Esophagus squamous epithelium (tissue), 5 donors: ENCODE data around the gene RTL10. TPM values are rescaled to one million over a fixed set of nuclear protein-coding genes. Genes with fewer than 3 reads are reported as not detected.

Experiments
- DNase-seq: peaks from one replicate; lab custom pipeline; 2025; lab: John Stamatoyannopoulos, UW
- H3K27ac ChIP-seq, 4 donors: fragments of 200-600 bp; sonication (generic); one replicate each; pipeline ENCODE4 v1.5.1; 2016 to 2019; ENCODE audit warnings: mild to moderate bottlenecking in 1 of 4
- H3K27me3 ChIP-seq, 4 donors: fragments of 200-600 bp; sonication (generic); 1 replicate in 3 of 4; 2 replicates in 1 of 4; pipeline versions ENCODE4 v1.5.1 to v1.6.0; 2017 to 2021; ENCODE audit warnings: antibody characterized with exemption in 1 of 4
- H3K36me3 ChIP-seq, 3 donors: fragments of 200-600 bp; sonication (generic); one replicate each; pipeline ENCODE4 v1.5.1; 2016 to 2019
- H3K4me1 ChIP-seq, 3 donors: fragments of 200-600 bp; sonication (generic); one replicate each; pipeline ENCODE4 v1.5.1; 2017 to 2019
- H3K4me3 ChIP-seq, 4 donors: fragments of 200-600 bp; sonication (generic); 1 replicate in 3 of 4; 2 replicates in 1 of 4; pipeline ENCODE4 v1.5.1; 2016 to 2019; ENCODE audit warnings: mild to moderate bottlenecking in 2 of 4, moderate library complexity in 1 of 4
- H3K9me3 ChIP-seq, 3 donors: fragments of 200-600 bp; sonication (generic); one replicate each; pipeline ENCODE4 v1.5.1; 2016 to 2019
- POLR2A ChIP-seq, 4 donors: fragments of 450-650 bp; IDR thresholded peaks; one replicate each; pipeline ENCODE4 v1.6.1; 2017; ENCODE audit warnings: antibody characterized with exemption in 4 of 4, mild to moderate bottlenecking in 4 of 4, moderate library complexity in 3 of 4
- WGBS, 2 donors: methylation state at CpG; one replicate each; pipeline ENCODE4 v1.1.5; 2018; 5-methylcytosine and 5-hydroxymethylcytosine counted together
- intact Hi-C: fragments of 100-400 bp; cut with DNase I; formaldehyde crosslinking; loops from one replicate; pipeline ENCODE4 v1.15.0; 2022
- total RNA-seq, 4 donors: library from RNA; depleted of rRNA; stranded (reverse); fragments of >200 nt; gene quantifications; one replicate each; pipeline ENCODE4 v1.1.0, GENCODE V29; 2016
- TF ChIP-seq, protein P1 (sequence below), 6 experiments: fragments of 450-650 bp in 4 of 6; fragments of 200-600 bp in 2 of 6; sonication (generic) in 2 of 6; IDR thresholded peaks; one replicate each; pipeline ENCODE4 v1.5.1; 2016 to 2019; ENCODE audit warnings: antibody characterized with exemption in 6 of 6, mild to moderate bottlenecking in 4 of 6, moderate library complexity in 4 of 6
- donor health status: DM: yes; HTN: yes; CAD: no.

RTL10 gene
- total RNA-seq, 4 donors from 2014 or later = 9.4 to 18.2 (median 11.4) TPM

GRCh38 chr22:19807914-19808872 is 46.5 kb downstream of the RTL10 start:
- Histone ChIP-seq H3K4me3 (no peak overlapping the region), H3K27ac (no peak overlapping the region), H3K9me3 (no peaks in the 10 kb centered on the region), H3K36me3 (no peaks in the 10 kb centered on the region), H3K4me1 (peaks cover 16 to 71% (median 35%) of the 10 kb centered on the region in 3 donors), H3K27me3 (no peaks in the 10 kb centered on the region)
- TF ChIP-seq POLR2A (IDR thresholded peaks at IDR 0.05) = no peak
- WGBS, 2 donors = 90 to 93% methylated on average over 10 to 16 of the region's 20 CpGs
- no peak for DNase-seq
- intact Hi-C loops = no loop called here

DNA sequence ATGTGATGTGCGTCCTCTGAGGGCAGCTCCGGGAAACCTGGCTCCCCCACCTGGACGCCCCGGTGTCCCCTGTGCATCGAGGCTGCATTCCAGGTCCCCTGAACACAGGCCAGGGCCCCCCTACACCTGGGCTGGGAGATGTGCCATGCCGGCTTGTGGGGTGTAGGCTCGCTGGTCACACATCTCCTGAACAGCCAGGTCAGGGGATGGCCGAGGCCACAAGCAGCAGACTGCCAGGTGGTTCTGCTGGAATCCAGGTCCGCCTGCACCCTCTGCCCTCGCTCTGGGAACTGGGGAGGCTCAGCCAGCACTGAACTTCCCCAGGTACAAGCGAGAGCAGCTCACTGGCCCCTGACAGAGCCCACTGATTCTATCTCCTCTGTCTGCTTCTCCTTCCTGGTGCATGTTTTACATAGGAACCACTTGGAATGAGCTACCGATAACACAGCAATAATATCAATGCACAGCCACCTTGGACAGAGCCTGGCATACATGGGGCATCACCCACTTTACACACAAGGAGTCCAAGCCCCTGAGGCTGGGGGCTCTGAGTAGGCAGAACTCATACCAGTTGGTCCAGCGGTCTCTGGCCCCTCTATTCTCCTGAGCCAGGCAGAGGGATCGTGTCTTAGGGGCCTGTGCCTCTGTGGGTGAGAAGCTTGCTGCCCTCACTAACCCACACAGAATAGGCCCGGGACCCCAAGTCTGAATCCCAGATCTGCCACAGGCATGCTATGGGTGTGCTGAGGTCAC is 47.3 kb downstream of the RTL10 start:
- H3K4me1 ChIP-seq = peaks cover 16 to 75% (median 35%) of the 10 kb centered on the region in 3 donors
- H3K36me3 ChIP-seq = no peaks in the 10 kb centered on the region
- intact Hi-C loops = no loop called here
- no peaks in the 10 kb centered on the region for H3K27me3 ChIP-seq
- DNase-seq = no peak
- no peaks in the 10 kb centered on the region for H3K9me3 ChIP-seq
- TF ChIP-seq, protein P1, sequence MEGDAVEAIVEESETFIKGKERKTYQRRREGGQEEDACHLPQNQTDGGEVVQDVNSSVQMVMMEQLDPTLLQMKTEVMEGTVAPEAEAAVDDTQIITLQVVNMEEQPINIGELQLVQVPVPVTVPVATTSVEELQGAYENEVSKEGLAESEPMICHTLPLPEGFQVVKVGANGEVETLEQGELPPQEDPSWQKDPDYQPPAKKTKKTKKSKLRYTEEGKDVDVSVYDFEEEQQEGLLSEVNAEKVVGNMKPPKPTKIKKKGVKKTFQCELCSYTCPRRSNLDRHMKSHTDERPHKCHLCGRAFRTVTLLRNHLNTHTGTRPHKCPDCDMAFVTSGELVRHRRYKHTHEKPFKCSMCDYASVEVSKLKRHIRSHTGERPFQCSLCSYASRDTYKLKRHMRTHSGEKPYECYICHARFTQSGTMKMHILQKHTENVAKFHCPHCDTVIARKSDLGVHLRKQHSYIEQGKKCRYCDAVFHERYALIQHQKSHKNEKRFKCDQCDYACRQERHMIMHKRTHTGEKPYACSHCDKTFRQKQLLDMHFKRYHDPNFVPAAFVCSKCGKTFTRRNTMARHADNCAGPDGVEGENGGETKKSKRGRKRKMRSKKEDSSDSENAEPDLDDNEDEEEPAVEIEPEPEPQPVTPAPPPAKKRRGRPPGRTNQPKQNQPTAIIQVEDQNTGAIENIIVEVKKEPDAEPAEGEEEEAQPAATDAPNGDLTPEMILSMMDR (IDR thresholded peaks at IDR 0.05) = no peak
- WGBS, 2 donors = 100% methylated on average over 4 of the region's 15 CpGs; no CpG with 5 or more reads in 1 of the 2 donors
- peak overlapping the region in 3 of 4 donors; percentile 39 to 61 (median 41) for H3K27ac ChIP-seq
- H3K4me3 ChIP-seq = no peak overlapping the region

- Histone ChIP-seq H3K36me3 (no peaks in the 10 kb centered on the region), H3K4me1 (peaks cover 16 to 73% (median 35%) of the 10 kb centered on the region in 3 donors), H3K27me3 (no peaks in the 10 kb centered on the region), H3K27ac (peak overlapping the region; percentile 25 to 61 (median 40)), H3K9me3 (no peaks in the 10 kb centered on the region), H3K4me3 (no peak overlapping the region)
- peak; percentile 34 for DNase-seq
- 25 to 58% methylated on average over 15 to 26 of the region's 38 CpGs for whole genome bisulfite sequencing, 2 donors
- no peak for TF ChIP-seq POLR2A (IDR thresholded peaks at IDR 0.05)
- TF ChIP-seq, protein P1 (IDR thresholded peaks at IDR 0.05) = peak in 1 of 6 experiments; percentile 11
- intact Hi-C loops = no loop called here
These were observed 48.2 kb downstream of the RTL10 start for GRCh38 chr22:19806213-19807160.

DNA sequence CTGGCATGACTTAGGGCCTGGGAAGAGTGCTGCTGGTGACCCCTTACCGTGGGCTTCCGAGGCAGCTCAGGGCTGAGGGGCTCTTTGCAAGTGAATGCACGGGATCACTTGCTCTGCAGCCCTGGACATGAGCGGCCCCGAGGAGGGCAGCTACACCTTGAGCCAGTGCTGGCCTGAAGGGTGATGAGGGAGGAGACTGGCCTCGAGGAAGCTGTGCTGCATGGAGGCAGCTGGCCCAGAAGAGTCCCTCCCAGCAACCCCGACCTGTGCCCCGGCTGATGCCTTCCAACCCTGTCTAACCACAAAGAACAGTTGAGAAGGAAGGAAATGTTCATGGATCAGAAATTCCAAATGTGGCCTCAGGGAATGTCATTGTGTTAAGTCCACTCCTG is 48.9 kb downstream of the RTL10 start:
- Histone ChIP-seq H3K4me3 (no peak overlapping the region), H3K9me3 (no peaks in the 10 kb centered on the region), H3K4me1 (peaks cover 16 to 73% (median 34%) of the 10 kb centered on the region in 3 donors), H3K27me3 (no peaks in the 10 kb centered on the region), H3K27ac (peak overlapping the region in 3 of 4 donors; percentile 14 to 61 (median 25)), H3K36me3 (no peaks in the 10 kb centered on the region)
- no peak for DNase-seq
- WGBS, 2 donors = 43 to 58% methylated on average over 8 of the region's 8 CpGs
- intact Hi-C loops = no loop called here
- TF ChIP-seq POLR2A (IDR thresholded peaks at IDR 0.05) = no peak
- TF ChIP-seq, protein P1 (IDR thresholded peaks at IDR 0.05) = no peak

Other genes with a start within 250 kb of the RTL10 start
- 10 to 100 TPM; 19.8 to 69.7 (median 36.3) TPM for gene SEPTIN5, start 140.4 kb downstream of the RTL10 start, total RNA-seq
- 10 to 100 TPM in 1 of 4 donors, 1 to 10 TPM in 3; 4.8 to 40.0 (median 9.7) TPM for gene GP1BB, start 131.3 kb downstream of the RTL10 start, total RNA-seq
- 1 to 10 TPM in 1 of 4 donors, under 1 TPM in 3; 0.18 to 4.4 (median 0.26) TPM for gene TBX1, start 94.1 kb downstream of the RTL10 start, total RNA-seq
- gene GNB1L, start within 50 bp of the RTL10 start, total RNA-seq = 1 to 10 TPM; 5.7 to 8.5 (median 6.4) TPM
- 100 to 1,000 TPM; 210 to 422 (median 234) TPM for gene COMT, start 86.9 kb upstream of the RTL10 start, total RNA-seq
- 10 to 100 TPM in 2 of 4 donors, 1 to 10 TPM in 2; 8.0 to 11.3 (median 10.4) TPM for gene TXNRD2, start 86.9 kb upstream of the RTL10 start, total RNA-seq
- gene ARVCF, start 161.9 kb upstream of the RTL10 start, total RNA-seq = 10 to 100 TPM in 1 of 4 donors, 1 to 10 TPM in 3; 3.1 to 10.9 (median 7.1) TPM
- 10 to 100 TPM; 14.0 to 28.2 (median 17.6) TPM for gene TANGO2, start 166.2 kb upstream of the RTL10 start, total RNA-seq
- gene DGCR8, start 225.4 kb upstream of the RTL10 start, total RNA-seq = 10 to 100 TPM; 13.7 to 33.8 (median 18.7) TPM